Activated CD8-positive, alpha-beta memory T cell treated with anti-CD3 and anti-CD28 coated beads, Interleukin-2, amount 10 ng/mL, durations not matched to agents 7 days and 5 days (primary cell): ENCODE measurements around the gene SCN8A. TPM values are rescaled to one million over a fixed set of nuclear protein-coding genes. Genes with fewer than 3 reads are reported as not detected.

Experiments used
- ATAC-seq: fragments of 150-1000 bp; cut with Tn5 transposase; one replicate; pipeline ENCODE4 v1.10.0; 2021; ENCODE audit warnings: moderate library complexity
- CTCF ChIA-PET: fragments of 350-600 bp; sonication (Branson Sonifier 250); formaldehyde crosslinking; loops from one replicate; lab custom pipeline; 2021; ENCODE audit warnings: antibody characterized with exemption; lab: Charles Lee
- DNase-seq: peaks from one replicate; pipeline ENCODE4 v3.0.0-alpha.2; 2020
- H3K27ac Mint-ChIP-seq: one replicate; pipeline ENCODE4 v1.8.0; 2021; ENCODE audit warnings: mild to moderate bottlenecking, mixed read lengths
- H3K27me3 Mint-ChIP-seq: one replicate; pipeline ENCODE4 v1.8.0; 2021; ENCODE audit warnings: mixed read lengths
- H3K36me3 Mint-ChIP-seq: one replicate; pipeline ENCODE4 v1.8.0; 2021; ENCODE audit warnings: mild to moderate bottlenecking, mixed read lengths
- H3K4me1 Mint-ChIP-seq: one replicate; pipeline ENCODE4 v1.8.0; 2021; ENCODE audit warnings: mixed read lengths
- H3K4me3 Mint-ChIP-seq: one replicate; pipeline ENCODE4 v1.8.0; 2021; ENCODE audit warnings: mild to moderate bottlenecking, moderate library complexity, mixed read lengths
- H3K9me3 Mint-ChIP-seq: one replicate; pipeline ENCODE4 v1.8.0; 2022; ENCODE audit warnings: low read depth, mixed read lengths
- total RNA-seq, 2 experiments: library from RNA; stranded (reverse); gene quantifications; one replicate each; pipeline ENCODE4 v1.2.3, GENCODE V29; 2021

Gene SCN8A
- total RNA-seq, 2 experiments from 2014 or later = 1.3 to 2.3 TPM

DNA sequence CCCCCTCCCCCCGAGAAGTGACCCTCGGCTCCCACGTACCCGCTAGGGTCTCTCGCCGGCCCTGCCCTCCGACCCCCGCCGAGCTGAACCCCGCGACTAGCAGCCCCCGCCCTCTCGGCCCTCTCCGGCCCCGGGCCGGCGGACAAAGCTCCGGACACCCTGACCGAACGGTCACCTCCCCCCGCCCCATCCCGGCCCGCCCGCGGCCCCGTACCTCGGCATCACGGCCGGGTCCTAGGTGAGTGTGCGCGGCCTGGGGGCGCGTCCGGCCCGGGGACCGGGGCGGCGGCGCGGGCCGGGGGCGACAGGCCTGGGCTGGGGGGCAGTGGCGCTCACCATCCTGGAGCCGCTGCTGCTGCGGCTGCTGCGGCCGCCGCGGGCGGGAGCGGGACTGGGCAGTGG, 257.3 kb downstream of the SCN8A start, which contains the start of gene FIGNL2:
FIGNL2 (minus strand) TSS at position 393 of the 402 bp plus-strand sequence. CDS start 26,305 bp downstream, outside the sequence.
- Mint-ChIP-seq H3K36me3 (no peaks in the 10 kb centered on the region), H3K4me3 (no peak within 1 kb of the TSS), H3K4me1 (peaks cover 12% of the 10 kb centered on the region), H3K27me3 (peaks cover 73% of the 10 kb centered on the region), H3K27ac (no peak within 1 kb of the TSS), H3K9me3 (no peaks in the 10 kb centered on the region)
- CTCF ChIA-PET = no interaction called here
- ATAC-seq (no peak), DNase-seq (no peak)

DNA sequence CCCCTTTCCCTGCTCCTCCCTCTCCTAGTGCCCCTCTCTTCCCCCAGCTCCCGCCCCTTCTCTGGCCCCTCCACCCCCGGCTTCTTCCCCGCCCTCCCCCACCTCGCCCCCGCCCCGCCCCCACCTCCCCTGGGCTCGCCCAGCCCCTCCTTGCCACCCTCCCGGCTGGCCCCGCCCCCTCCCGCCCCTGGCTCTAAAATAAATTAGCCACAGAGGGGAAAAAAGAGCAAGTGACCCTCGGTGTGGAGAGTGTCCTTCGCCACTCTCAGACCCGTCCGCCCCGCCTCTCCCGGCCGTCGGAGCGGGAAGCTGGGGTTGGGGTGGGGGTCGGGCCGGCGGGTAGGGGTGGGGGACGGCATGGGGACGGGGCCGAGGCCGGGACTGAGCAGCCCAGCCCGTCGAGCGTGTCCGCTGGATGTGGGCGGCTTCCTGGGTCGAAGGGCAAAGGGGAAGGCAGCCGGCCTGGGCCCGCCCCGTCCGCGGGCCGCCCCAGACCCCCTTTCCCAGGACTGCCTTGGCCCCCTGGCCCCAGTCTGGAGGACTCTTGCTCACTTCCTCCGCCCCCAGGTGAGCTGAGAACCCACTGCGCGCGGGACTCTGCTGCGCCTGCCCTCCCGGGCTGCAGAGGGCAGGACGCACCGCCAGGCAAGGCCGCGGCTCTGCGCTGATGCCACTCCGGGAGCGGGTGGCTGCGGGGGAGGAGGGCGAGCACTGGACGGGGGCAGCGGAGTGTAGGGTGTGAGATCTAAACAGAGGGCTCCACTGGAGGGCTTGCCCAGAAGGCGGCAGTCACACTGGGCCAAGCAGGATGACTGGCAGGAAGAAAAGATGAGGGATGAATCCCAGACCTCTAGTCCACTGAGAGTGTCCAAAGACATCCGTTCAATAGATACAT, 258.1 kb downstream of the SCN8A start:
- Mint-ChIP-seq H3K4me1 (peaks cover 12% of the 10 kb centered on the region), H3K36me3 (no peaks in the 10 kb centered on the region), H3K27me3 (peaks cover 67% of the 10 kb centered on the region), H3K4me3 (no peak overlapping the region), H3K9me3 (no peaks in the 10 kb centered on the region), H3K27ac (no peak overlapping the region)
- DNase-seq (no peak), ATAC-seq (no peak)
- CTCF ChIA-PET = no interaction called here

DNA sequence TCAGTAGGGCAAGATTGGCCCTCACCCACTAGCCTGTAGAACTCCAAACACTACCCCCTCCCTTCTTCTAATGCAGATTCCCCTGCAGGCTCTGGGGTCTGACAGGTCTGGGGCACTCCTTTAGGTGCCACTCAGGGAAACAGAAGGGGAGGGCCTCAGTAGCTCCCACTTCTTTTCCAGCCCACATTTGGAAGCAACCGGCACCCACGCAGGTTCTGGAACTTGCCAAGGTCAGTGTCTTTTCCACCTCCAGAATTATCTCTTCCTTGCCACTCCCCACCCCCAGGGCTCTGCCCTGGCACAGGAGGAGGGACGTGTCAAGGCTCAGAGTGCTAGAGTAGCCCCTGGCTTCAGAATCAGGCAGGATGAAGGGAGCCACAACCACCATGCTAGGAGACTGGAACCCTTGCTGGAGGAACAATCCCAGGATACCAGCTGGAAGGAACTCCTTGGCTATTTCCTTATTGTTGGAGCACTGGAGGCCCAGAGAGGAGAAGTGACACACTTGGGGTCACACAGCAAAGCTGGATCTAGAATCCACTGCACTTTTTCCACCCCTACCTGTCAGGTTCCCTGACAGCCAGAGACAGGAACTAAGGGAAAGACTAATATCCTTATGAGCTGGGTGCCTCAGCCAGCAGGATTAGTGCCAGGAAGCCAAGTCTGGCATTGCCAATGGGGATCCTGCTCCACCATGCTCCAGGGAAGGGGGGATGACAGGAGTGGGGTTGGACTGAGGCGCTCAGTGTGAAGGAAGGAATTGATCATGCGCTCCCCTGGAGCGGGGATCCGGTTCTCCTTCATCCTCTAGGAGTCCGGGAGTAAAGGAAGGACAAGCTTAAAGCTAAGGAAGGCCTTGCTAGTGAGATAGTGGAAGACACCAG, 259.3 kb downstream of the SCN8A start:
- ATAC-seq = no peak
- no peaks in the 10 kb centered on the region for H3K9me3 Mint-ChIP-seq
- DNase-seq = no peak
- H3K27ac Mint-ChIP-seq = no peak overlapping the region
- peaks cover 12% of the 10 kb centered on the region for H3K4me1 Mint-ChIP-seq
- CTCF ChIA-PET = no interaction called here
- no peak overlapping the region for H3K4me3 Mint-ChIP-seq
- peaks cover 55% of the 10 kb centered on the region for H3K27me3 Mint-ChIP-seq
- H3K36me3 Mint-ChIP-seq = no peaks in the 10 kb centered on the region

DNA sequence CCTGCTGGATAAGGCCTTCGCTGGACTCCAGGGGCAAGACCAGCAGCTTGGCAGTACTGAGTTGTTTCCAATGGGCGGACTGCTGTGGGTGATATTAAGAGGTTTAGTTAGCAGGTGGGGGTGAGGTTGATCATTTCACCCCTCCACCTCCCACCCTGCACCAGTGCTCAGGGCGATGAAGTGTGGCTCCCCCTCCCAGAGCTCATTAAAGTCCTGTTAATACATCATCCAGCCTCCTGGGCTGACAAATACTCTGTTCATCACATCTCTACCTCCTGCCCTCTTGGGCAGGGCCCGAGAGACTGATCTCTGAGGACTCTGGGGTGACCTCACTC, 259.9 kb downstream of the SCN8A start:
- Mint-ChIP-seq H3K4me1 (peaks cover 12% of the 10 kb centered on the region), H3K36me3 (no peaks in the 10 kb centered on the region), H3K27ac (no peak overlapping the region), H3K9me3 (no peaks in the 10 kb centered on the region), H3K4me3 (no peak overlapping the region), H3K27me3 (peaks cover 49% of the 10 kb centered on the region)
- CTCF ChIA-PET = no interaction called here
- DNase-seq (no peak), ATAC-seq (no peak)

DNA sequence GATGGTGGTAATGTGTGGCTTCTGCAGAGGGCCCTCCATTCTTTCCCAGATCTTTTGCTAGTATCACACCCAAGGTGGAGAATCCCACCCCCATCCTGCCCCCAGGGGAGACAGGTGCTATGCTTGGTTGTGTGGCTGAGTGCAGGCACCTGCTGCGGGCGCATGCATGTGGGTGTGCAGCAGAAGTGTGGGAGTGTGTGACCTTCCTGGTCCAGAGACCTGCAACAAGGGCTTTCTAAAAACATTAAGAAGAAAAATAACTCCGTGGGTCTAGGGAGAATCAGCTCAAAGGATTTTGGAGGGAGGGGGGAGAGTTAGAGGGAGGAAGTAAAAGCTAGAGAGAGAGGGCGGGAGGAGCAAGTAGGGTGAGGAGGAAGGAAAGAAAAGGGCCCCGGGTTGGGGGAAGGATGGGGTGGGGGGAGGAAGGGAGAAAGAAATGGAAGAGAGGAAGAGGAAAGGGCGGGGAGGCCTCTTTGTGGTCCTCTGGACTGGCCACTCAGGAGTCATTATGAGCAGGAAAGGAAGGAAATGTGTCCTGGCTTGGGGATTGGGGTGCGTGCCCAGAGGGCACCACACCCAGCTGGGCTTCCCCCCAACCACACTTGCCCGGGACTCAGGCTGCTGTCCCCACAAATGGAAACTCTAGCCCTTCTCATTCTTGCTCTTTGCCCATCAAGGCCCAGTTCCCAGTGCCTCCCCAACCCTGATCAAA, 260.5 kb downstream of the SCN8A start:
- ATAC-seq (no peak), DNase-seq (no peak)
- H3K27ac Mint-ChIP-seq = no peak overlapping the region
- H3K36me3 Mint-ChIP-seq = no peaks in the 10 kb centered on the region
- peaks cover 48% of the 10 kb centered on the region for H3K27me3 Mint-ChIP-seq
- CTCF ChIA-PET = no interaction called here
- H3K9me3 Mint-ChIP-seq = no peaks in the 10 kb centered on the region
- H3K4me1 Mint-ChIP-seq = peaks cover 12% of the 10 kb centered on the region
- no peak overlapping the region for H3K4me3 Mint-ChIP-seq

DNA sequence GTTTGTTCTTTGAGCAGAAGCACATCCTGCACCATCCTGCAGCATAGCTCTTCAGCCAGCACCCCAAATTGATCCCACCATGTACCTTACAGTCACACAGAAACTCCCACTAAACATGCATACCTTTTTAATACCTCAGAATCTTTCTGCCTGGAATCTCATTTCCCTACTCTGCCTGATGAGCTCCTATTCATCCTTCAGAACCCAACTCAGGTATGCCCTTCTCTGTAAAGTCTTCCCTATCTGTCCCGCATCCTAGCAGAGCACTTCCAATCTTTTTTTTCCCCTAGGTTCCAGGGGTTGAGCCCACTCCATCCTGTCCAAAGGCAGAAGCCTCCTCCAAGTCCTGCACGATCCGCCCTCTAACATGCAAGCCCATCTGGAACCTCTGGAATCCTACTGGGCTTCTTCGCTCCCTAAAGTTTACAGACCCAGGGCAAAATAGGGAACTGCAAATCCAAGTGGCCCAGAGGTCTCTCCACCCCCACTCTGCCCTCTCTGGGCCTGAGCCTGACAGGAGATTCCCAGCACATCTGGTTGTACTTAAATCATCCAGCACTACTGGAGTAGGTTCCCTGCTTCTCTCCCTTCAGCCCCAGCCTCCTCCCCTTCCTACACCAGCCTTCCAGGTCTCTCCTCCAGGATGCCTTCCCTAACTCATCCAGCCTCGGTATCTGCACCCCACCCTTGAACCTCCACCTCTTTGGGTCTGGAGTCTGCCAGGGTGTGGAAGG, 261.5 kb downstream of the SCN8A start:
- peaks cover 43% of the 10 kb centered on the region for H3K27me3 Mint-ChIP-seq
- H3K4me3 Mint-ChIP-seq = no peak overlapping the region
- peaks cover 10% of the 10 kb centered on the region for H3K4me1 Mint-ChIP-seq
- no peak for DNase-seq
- H3K9me3 Mint-ChIP-seq = no peaks in the 10 kb centered on the region
- no peak overlapping the region for H3K27ac Mint-ChIP-seq
- no peak for ATAC-seq
- CTCF ChIA-PET = no interaction called here
- H3K36me3 Mint-ChIP-seq = no peaks in the 10 kb centered on the region

DNA sequence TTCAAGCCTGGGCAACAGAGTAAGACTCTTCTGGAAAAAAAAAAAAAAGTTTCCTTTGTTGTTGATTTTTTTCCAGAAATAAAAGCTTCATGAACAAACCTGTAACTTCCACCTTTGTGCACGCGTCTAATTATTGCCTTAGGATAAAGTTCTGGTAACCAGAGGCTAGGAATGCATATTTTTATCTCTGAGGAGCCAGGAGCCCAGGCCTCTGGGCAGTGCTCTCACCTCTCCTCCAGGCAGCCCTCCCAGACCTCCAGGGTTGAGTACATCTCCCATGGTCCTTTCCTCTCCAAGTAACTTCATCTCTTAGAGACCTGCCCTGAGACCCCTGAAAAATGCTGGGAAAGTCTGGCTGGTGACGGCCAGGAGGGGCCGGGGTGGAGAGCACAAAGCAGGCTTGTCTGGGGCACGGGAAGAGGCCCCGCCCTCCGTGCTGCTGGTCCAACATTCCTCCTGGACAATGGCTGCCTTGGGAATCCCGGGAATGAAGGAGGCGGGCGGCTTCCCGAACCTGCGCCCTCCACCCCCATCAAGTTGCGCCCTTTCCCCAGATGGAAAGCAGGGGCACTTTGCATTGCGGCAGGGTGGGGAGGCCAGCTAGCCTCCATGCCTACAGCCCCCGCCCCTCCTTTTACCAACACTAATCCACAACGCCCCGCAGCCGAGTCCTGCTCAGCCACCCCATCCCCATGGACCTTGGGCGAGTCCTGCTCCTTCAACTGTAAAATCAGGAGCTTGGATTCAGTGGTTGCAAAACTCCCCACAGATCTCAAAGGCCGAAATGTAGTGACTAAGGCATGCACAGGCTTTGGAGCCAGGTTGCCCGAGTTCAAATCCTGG, 264.8 kb downstream of the SCN8A start:
- H3K27ac Mint-ChIP-seq = no peak overlapping the region
- CTCF ChIA-PET = interaction anchor here (0.6 kb wide), 1 partner anchor 30 kb away, joined by 3 read pairs; no protein-coding TSS in a partner anchor
- H3K27me3 Mint-ChIP-seq = peaks cover 30% of the 10 kb centered on the region
- H3K4me1 Mint-ChIP-seq = peaks cover 10% of the 10 kb centered on the region
- DNase-seq = no peak
- H3K36me3 Mint-ChIP-seq = no peaks in the 10 kb centered on the region
- H3K4me3 Mint-ChIP-seq = no peak overlapping the region
- ATAC-seq = no peak
- H3K9me3 Mint-ChIP-seq = no peaks in the 10 kb centered on the region

DNA sequence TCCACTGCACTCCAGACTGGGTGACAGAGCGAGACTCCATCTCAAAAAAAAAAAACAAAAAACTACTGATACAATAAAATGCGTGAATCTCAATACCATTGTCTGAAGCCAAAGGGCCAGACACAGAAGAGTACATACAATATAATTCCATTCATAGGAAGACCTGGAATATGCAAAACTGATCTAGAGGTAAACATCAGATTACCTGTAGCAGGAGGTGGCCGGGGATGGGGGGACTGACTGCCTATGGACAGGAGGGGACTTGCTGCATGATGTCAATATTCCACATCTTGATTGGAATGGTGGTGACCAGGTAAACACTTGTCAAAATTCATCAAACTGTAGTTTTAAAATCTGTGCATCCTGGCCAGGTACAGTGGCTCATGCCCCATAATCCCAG, 270.0 kb downstream of the SCN8A start:
- ATAC-seq (no peak), DNase-seq (no peak)
- H3K9me3 Mint-ChIP-seq = no peaks in the 10 kb centered on the region
- no peaks in the 10 kb centered on the region for H3K36me3 Mint-ChIP-seq
- H3K27me3 Mint-ChIP-seq = peaks cover 53% of the 10 kb centered on the region
- no peaks in the 10 kb centered on the region for H3K4me1 Mint-ChIP-seq
- no peak overlapping the region for H3K27ac Mint-ChIP-seq
- H3K4me3 Mint-ChIP-seq = no peak overlapping the region
- CTCF ChIA-PET = no interaction called here

Other genes with a start within 250 kb of the SCN8A start
- gene CELA1, start 244.6 kb upstream of the SCN8A start, total RNA-seq = not detected
- gene GALNT6, start 199.8 kb upstream of the SCN8A start, total RNA-seq = 10 to 100 TPM; 43.9 to 47.9 TPM
- 1 to 10 TPM; 9.1 to 9.2 TPM for gene SLC4A8, start 166.4 kb upstream of the SCN8A start, total RNA-seq